A172 (cell line): ENCODE measurements around the gene APLP1. TPM values are rescaled to one million over a fixed set of nuclear protein-coding genes. Genes with fewer than 3 reads are reported as not detected.
"Not testable (repeated sequence)": the region's sequence is repeated elsewhere in the genome, so short reads cannot be mapped to it uniquely, and the experiment has no call there.

Source experiments
- DNase-seq: peaks from one replicate; pipeline ENCODE4 v3.0.0-alpha.2; 2015; ENCODE audit warnings: low spot score
- total RNA-seq: library from RNA; depleted of rRNA; stranded (reverse); fragments of >200 nt; shearing (Covaris generic); gene quantifications from 2 replicates; pipeline ENCODE4 v1.2.3, GENCODE V29; 2014

APLP1 gene
- total RNA-seq, 1 experiment from 2014 or later = 52.5 TPM

- DNase-seq = peak; percentile 64
Observed at GRCh38 chr19:35882114-35882832, 13.9 kb downstream of the APLP1 start.

GRCh38 chr19:35883882-35884281 is 15.5 kb downstream of the APLP1 start:
- DNase-seq = no peak

DNA sequence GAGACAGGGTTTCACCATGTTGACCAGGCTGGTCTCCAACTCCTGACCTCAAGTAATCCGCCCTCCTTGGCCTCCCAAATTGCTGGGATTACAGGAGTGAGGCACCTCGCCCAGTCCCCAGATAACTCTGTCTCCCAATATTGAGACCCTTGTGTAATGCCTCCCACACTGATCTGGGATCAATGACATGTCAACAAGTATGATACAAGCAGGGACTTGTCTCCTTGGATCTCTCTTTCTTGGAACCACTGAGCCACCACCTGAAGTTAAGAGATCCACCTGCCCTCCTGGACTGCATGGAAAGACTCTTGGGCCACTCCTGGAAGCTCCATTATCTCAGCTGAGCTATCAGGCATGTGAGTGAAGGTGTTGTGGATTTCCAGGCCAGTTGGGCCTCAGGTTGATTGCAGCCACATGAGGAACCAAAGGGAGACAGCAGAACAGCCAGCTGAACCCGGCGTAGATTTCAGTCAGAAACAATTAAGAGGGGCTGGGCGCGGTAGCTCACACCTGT is 16.9 kb downstream of the APLP1 start:
- no peak for DNase-seq

DNA sequence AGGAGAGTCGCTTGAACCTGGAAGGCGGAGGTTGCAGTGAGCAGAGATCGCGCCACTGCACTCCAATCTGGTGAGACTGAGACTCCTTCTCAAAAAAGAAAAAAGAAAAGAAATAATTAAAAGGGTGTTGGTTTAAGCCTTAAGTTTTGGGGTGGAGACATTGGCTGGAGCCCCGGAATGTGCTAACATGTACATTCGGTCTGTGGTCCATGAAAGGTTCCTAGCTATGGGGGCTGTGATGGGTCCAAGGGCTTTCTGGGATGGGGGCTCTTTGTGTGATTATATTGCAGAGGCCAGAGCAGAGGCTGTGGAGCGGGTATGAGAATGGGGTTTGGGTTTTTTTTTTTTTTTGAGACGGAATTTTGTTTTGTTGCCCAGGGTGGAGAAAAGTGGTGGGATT is 17.5 kb downstream of the APLP1 start:
- no peak for DNase-seq

DNA sequence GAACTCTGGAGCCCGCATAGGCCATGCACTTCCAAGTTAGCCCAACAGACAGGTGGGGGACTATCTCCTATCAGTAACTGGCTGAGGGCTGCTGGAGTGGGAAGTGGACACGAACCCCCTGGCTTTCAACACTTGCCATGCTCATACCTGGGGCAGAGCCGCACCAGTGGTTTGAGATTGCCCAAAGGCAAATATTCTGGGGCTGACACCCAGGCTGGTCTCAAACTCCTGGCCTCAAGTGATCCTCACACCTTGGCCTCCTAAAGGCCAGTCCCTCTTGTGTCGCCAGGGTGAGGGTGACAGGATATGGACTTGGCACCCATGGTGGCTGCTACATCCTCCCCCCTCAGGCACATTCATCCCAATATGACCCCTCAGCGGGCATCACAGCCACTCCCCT is 18.8 kb downstream of the APLP1 start:
- DNase-seq = no peak

DNA sequence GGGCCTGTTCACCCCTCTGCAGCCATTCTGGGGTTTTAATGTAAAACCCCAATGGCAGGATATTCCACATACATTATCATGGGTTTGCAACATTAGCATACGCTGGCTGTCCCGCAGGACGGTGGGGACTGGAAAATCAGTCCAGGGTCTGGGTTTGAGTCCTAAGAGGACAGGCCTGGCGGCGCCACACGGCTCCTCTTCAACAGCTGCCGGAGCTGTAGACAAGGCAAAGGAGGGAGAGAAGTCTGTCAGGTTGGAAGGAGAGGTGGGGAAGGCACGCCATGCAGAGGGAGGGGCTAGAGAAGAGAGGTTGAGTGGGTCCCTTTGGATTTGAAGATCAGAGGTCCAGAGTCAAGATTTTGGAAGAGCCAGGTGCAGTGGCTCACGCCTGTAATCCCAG is 20.0 kb downstream of the APLP1 start:
- DNase-seq = no peak

GRCh38 chr19:35889370-35890112 is 21.2 kb downstream of the APLP1 start:
- no peak for DNase-seq

DNA sequence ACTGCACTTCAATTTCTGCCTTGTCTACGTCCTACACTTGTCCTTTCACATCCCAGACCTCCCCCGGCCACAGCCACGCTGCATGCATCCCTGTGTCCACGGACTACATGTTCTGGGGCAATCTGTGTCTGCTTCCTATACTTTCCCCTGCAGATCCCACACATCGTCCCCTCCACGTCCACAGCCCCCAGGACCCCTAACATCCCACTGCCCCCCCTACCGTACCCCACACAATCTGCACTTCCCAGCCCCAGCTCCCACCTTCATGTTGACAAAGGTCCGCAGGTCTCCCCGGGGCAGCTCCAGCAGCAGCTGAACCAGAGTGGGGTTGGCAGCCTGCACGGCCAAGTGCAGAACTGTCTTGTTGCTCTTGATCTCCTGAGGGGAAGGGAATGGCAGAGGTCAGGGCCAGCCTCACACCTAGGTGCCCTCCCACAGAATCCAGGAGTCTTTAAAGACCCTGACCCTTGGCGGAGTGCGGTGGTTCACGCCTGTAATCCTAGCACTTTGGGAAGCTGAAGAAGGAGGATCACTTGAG is 21.8 kb downstream of the APLP1 start:
- no peak for DNase-seq

DNA sequence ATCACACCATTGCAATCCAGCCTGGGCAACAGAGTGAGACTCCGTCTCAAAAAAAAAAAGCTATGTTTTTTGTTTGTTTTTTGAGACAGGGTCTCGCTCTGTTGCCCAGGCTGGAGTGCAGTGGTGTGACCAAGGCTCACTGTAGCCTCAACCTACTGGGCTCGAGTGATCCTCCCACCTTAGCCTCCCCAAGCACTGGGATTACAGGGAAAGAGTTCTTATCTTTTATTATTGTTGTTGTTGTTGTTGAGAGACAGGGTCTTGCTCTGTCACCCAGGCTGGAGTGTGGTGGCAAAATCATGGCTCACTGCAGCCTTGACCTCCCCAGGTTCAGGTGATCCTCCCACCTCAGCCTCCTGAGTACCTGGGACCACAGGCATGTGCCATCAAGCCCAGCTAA is 23.4 kb downstream of the APLP1 start:
- DNase-seq = not testable (repeated sequence)

DNA sequence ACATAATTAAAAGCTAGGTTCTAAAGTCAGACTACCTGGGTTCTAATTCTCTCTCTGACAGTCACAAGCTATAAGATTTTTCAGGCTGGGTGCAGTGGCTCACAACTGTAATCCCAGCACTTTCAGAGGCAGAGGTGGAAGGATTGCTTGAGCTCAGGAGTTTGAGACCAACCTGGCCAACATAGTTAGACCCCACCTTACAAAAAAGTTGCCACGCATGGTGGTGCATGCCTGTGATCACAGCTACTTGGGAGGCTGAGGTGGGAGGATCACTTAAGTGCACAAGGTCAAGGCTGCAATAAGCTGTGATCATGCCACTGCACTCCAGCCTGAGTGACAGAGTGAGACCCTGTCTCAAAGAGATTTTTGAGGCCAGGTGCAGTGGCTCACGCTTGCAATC is 26.0 kb downstream of the APLP1 start:
- no peak for DNase-seq

GRCh38 chr19:35895911-35896642 is 27.7 kb downstream of the APLP1 start:
- DNase-seq = no peak

GRCh38 chr19:35896643-35897040 is 28.3 kb downstream of the APLP1 start:
- DNase-seq = no peak

- DNase-seq = no peak
Observed at GRCh38 chr19:35897706-35898451, 29.5 kb downstream of the APLP1 start.

DNA sequence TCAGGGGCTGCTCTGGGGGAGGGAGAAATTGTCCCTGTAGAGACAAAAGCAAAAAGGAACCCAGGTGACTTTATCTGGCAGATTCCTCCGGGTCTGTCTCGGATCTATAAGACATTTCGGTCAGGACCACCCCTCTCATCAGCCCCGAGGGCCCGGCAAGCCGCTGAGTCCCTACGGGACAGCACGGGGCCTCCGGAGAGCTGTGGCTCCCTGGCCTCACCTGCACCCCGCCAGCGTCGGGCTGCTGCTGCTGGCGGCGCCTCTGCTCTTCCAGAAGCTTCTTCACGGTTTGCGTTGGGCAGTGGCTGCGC is 30.1 kb downstream of the APLP1 start:
- DNase-seq = no peak

- DNase-seq = peak; percentile 74
Observed at GRCh38 chr19:35899547-35900214, 31.3 kb downstream of the APLP1 start.

DNA sequence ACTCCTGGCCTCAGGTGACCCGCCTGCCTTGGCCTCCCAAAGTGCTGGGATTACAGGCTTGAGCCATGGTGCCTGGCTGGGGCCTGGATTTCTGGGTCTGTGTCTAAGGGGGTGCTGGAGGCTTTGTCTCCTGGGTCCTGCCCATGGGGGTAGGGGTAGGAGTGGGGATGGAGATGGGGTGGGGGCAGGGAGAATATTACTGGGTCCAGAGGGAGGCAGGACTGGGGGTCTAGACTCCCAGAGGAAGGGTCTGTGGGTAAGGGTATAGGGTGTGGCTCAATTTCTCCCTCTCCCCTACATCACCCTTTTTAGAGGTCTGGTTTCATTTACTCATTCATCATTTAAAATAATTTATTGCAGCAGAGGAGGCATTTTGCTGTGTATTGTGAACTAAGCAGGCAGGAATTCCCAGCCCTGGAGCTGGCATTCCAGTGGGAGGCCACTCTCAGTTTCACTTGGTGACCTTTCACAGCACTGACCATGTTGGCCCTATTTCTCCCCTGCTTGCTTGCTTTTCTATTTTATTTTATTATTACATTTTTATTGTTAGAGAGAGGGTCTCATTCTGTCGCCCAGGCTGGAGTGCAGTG is 32.8 kb downstream of the APLP1 start:
- DNase-seq = peak; percentile 77

GRCh38 chr19:35901854-35902661 is 33.7 kb downstream of the APLP1 start, which contains the start of gene HCST:
Gene HCST (plus strand): TSS chr19:35902529. CDS start chr19:35902594, 65 bp downstream.
- peak; percentile 84 for DNase-seq

DNA sequence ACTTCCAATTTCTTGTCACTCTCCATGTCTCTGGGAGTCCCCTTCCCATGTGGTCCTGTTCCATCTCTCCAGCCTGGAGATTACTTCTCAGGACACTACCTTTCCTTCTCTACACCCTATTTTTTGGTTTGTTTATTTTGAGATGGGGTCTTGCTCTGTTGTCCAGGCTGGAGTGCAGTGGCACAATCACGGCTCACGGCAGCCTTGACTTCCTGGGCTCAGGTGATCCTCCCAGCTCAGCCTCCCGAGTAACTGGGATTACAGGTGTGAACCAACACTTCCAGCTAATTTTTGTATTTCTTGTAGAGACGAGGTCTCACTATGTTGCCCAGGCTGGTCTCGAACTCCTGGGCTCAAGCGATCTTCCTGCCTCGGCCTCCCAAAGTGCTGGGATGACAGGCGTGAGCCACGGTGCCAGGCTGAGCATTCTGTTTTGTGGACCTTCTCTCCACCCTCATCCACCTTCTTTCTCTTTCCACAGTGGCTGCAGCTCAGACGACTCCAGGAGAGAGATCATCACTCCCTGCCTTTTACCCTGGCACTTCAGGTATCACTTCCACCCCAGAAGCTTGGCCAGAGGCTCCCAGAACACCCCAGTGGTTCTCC is 34.6 kb downstream of the APLP1 start:
- no peak for DNase-seq

DNA sequence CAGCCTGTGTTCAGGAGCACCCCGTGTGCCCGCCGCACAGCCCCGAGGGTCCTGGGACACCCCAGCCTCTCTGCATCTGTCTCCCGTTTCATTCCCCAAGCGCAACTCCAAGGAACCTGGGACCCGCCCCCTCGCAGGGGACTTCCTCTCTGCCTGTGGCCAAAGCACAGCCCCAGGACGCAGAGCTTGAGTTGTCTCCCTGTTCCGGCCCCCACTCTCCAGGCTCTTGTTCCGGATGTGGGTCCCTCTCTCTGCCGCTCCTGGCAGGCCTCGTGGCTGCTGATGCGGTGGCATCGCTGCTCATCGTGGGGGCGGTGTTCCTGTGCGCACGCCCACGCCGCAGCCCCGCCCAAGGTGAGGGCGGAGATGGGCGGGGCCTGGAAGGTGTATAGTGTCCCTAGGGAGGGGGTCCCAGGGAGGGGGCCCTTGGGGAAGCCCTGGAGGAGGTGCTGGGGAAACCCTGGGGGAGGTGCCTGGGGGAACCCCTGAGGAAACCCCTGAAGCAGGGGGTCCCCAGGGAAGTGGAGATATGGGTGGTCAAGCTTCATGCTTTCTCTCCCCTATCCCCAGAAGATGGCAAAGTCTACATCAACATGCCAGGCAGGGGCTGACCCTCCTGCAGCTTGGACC is 35.3 kb downstream of the APLP1 start:
- DNase-seq = no peak
